Gastroesophageal sphincter (tissue), 3 donors: Measurements from ENCODE around the gene KCNA2.

ENCODE experiments used
- CTCF ChIP-seq, 4 experiments: fragments of 200-600 bp in 2 of 4; fragments of 450-650 bp in 2 of 4; sonication (generic) in 1 of 4; IDR thresholded peaks; one replicate each; pipeline ENCODE4 v1.5.1; 2017 to 2019; ENCODE audit warnings: antibody characterized with exemption in 4 of 4, mild to moderate bottlenecking in 2 of 4, moderate library complexity in 2 of 4
- EP300 ChIP-seq: sonication (generic); formaldehyde crosslinking; IDR thresholded peaks from one replicate; pipeline ENCODE4 v1.6.1; 2017; ENCODE audit warnings: antibody characterized with exemption, mild to moderate bottlenecking
- POLR2A ChIP-seq, 2 donors: fragments of 450-650 bp; IDR thresholded peaks; one replicate each; pipeline ENCODE4 v1.6.1; 2017; ENCODE audit warnings: antibody characterized with exemption in 2 of 2, mild to moderate bottlenecking in 2 of 2, moderate library complexity in 1 of 2

- TF ChIP-seq CTCF (IDR thresholded peaks at IDR 0.05), result no peak
- no peak for TF ChIP-seq EP300
- TF ChIP-seq POLR2A (IDR thresholded peaks at IDR 0.05), result no peak
These were observed 29.3 kb upstream of the KCNA2 start for GRCh38 chr1:110635434-110635833.
